ENCODE results near the gene OSBPL5.

The OSBPL5 gene

GRCh38 chr11:3134218-3134621 is 30.9 kb downstream of the OSBPL5 start:
- DNase-seq: no peak

- DNase-seq: peak; percentile 7
Observed at GRCh38 chr11:3133261-3134217, 31.6 kb downstream of the OSBPL5 start.

- no peak for DNase-seq
Observed at GRCh38 chr11:3132831-3133260, 32.3 kb downstream of the OSBPL5 start.

GRCh38 chr11:3132271-3132781 is 32.8 kb downstream of the OSBPL5 start:
- no peak for DNase-seq

GRCh38 chr11:3131330-3131941 is 33.7 kb downstream of the OSBPL5 start:
- DNase-seq: no peak

GRCh38 chr11:3130269-3131071 is 34.6 kb downstream of the OSBPL5 start:
- DNase-seq: no peak

GRCh38 chr11:3129591-3130268 is 35.4 kb downstream of the OSBPL5 start:
- peak; percentile 5 for DNase-seq

GRCh38 chr11:3129181-3129590 is 35.9 kb downstream of the OSBPL5 start:
- DNase-seq: peak; percentile 6

- DNase-seq: peak; percentile 8
Observed at GRCh38 chr11:3128356-3129180, 36.5 kb downstream of the OSBPL5 start.

GRCh38 chr11:3127706-3128355 is 37.3 kb downstream of the OSBPL5 start:
- DNase-seq: no peak

- DNase-seq: no peak
Observed at GRCh38 chr11:3126901-3127691, 38.0 kb downstream of the OSBPL5 start.

- DNase-seq: no peak
Observed at GRCh38 chr11:3126207-3126865, 38.8 kb downstream of the OSBPL5 start.

- peak; percentile 9 for DNase-seq
Observed at GRCh38 chr11:3124821-3125220, 40.3 kb downstream of the OSBPL5 start.

- no peak for DNase-seq
Observed at GRCh38 chr11:3123761-3124733, 41.1 kb downstream of the OSBPL5 start.

GRCh38 chr11:3123305-3123704 is 41.8 kb downstream of the OSBPL5 start:
- peak; percentile 9 for DNase-seq

- no peak for DNase-seq
Observed at GRCh38 chr11:3122775-3123201, 42.3 kb downstream of the OSBPL5 start.

GRCh38 chr11:3121931-3122774 is 43.0 kb downstream of the OSBPL5 start:
- DNase-seq: no peak

Data from activated naive CD4-positive, alpha-beta T cell treated with anti-CD3 and anti-CD28 coated beads, Interleukin-2, amount 50 U/mL, for 16 hours (primary cell).